Activated effector memory CD4-positive, alpha-beta T cell treated with Interleukin-2 at 50 U/mL for 16 hours (primary cell): ENCODE results near the gene ENOX1.
"Not testable (repeated sequence)": the region's sequence is repeated elsewhere in the genome, so short reads cannot be mapped to it uniquely, and the experiment has no call there.

Experiments used
- DNase-seq: peaks from one replicate; pipeline ENCODE4 v3.0.0-alpha.2; 2020

ENOX1 gene

GRCh38 chr13:43374621-43375020 lies 412.2 kb downstream of the ENOX1 start:
- DNase-seq, result no peak

- no peak for DNase-seq
Observed at GRCh38 chr13:43373400-43373799, 413.4 kb downstream of the ENOX1 start.

- DNase-seq, result no peak
Observed at GRCh38 chr13:43370842-43371241, 415.9 kb downstream of the ENOX1 start.

GRCh38 chr13:43369319-43369718 lies 417.5 kb downstream of the ENOX1 start:
- DNase-seq, result no peak

- no peak for DNase-seq
Observed at GRCh38 chr13:43368003-43368402, 418.8 kb downstream of the ENOX1 start.

- no peak for DNase-seq
Observed at GRCh38 chr13:43365039-43365344, 421.8 kb downstream of the ENOX1 start.

- no peak for DNase-seq
Observed at GRCh38 chr13:43364210-43365038, 422.3 kb downstream of the ENOX1 start.

GRCh38 chr13:43363156-43363953 lies 423.4 kb downstream of the ENOX1 start:
- no peak for DNase-seq

GRCh38 chr13:43362556-43362955 lies 424.2 kb downstream of the ENOX1 start:
- DNase-seq, result no peak

GRCh38 chr13:43360892-43361610 lies 425.7 kb downstream of the ENOX1 start:
- no peak for DNase-seq

- DNase-seq, result no peak
Observed at GRCh38 chr13:43360171-43360570, 426.6 kb downstream of the ENOX1 start.

- no peak for DNase-seq
Observed at GRCh38 chr13:43359536-43359935, 427.2 kb downstream of the ENOX1 start.

- no peak for DNase-seq
Observed at GRCh38 chr13:43357564-43357963, 429.2 kb downstream of the ENOX1 start.

- DNase-seq, result no peak
Observed at GRCh38 chr13:43356567-43356966, 430.2 kb downstream of the ENOX1 start.

- DNase-seq, result no peak
Observed at GRCh38 chr13:43355774-43356173, 431.0 kb downstream of the ENOX1 start.

- DNase-seq, result no peak
Observed at GRCh38 chr13:43354153-43354945, 432.4 kb downstream of the ENOX1 start.

GRCh38 chr13:43353631-43354030 lies 433.1 kb downstream of the ENOX1 start:
- no peak for DNase-seq

- not testable (repeated sequence) for DNase-seq
Observed at GRCh38 chr13:43351612-43352011, 435.2 kb downstream of the ENOX1 start.

GRCh38 chr13:43348397-43348796 lies 438.4 kb downstream of the ENOX1 start:
- DNase-seq, result no peak

- DNase-seq, result no peak
Observed at GRCh38 chr13:43347877-43348276, 438.9 kb downstream of the ENOX1 start.

GRCh38 chr13:43346427-43346826 lies 440.3 kb downstream of the ENOX1 start:
- no peak for DNase-seq

GRCh38 chr13:43343645-43344044 lies 443.1 kb downstream of the ENOX1 start:
- DNase-seq, result no peak
